AG10803 (cell line): ENCODE results near the gene DEAF1.

Experiments used
- DNase-seq: peaks from one replicate; pipeline ENCODE4 v3.0.0; 2010; ENCODE audit warnings: low read depth
- H3K4me3 ChIP-seq: 2 replicates; pipeline ENCODE4 v1.5.1; 2011; ENCODE audit warnings: mild to moderate bottlenecking, low read length, control low read depth
- CTCF ChIP-seq: conservative IDR thresholded peaks from 2 replicates; pipeline ENCODE4 v1.5.1; 2011; ENCODE audit warnings: mild to moderate bottlenecking, low read length, control low read depth, inconsistent platforms

Gene DEAF1

GRCh38 chr11:605286-606129 lies 89.5 kb downstream of the DEAF1 start:
- TF ChIP-seq CTCF: no peak
- DNase-seq: no peak
- H3K4me3 ChIP-seq: no peak overlapping the region

GRCh38 chr11:603154-603553 lies 91.9 kb downstream of the DEAF1 start:
- H3K4me3 ChIP-seq: no peak overlapping the region
- no peak for TF ChIP-seq CTCF
- no peak for DNase-seq

- H3K4me3 ChIP-seq: no peak overlapping the region
- TF ChIP-seq CTCF: no peak
- DNase-seq: no peak
Measured at GRCh38 chr11:601573-602245, 93.3 kb downstream of the DEAF1 start.

- no peak for TF ChIP-seq CTCF
- no peak overlapping the region for H3K4me3 ChIP-seq
- DNase-seq: no peak
Measured at GRCh38 chr11:598005-598680, 96.9 kb downstream of the DEAF1 start.

- TF ChIP-seq CTCF: no peak
- no peak for DNase-seq
- H3K4me3 ChIP-seq: no peak overlapping the region
Measured at GRCh38 chr11:597166-597725, 97.8 kb downstream of the DEAF1 start.

- TF ChIP-seq CTCF: no peak
Measured at GRCh38 chr11:596374-596773, 98.6 kb downstream of the DEAF1 start.

More at GRCh38 chr11:596374-596773, 98.6 kb downstream of the DEAF1 start:
- DNase-seq: no peak
- no peak overlapping the region for H3K4me3 ChIP-seq
